GM21526 (cell line): ENCODE results near the gene RNASET2.
"Not testable (repeated sequence)": the region's sequence is repeated elsewhere in the genome, so short reads cannot be mapped to it uniquely, and the experiment has no call there.

Experiments used
- ATAC-seq: cut with Tn5 transposase; IDR thresholded peaks from one replicate; pipeline ENCODE4 v1.9.1; 2021; ENCODE audit warnings: moderate library complexity; ENCODE audit not compliant: unreplicated experiment, low FRiP score

RNASET2 gene

DNA sequence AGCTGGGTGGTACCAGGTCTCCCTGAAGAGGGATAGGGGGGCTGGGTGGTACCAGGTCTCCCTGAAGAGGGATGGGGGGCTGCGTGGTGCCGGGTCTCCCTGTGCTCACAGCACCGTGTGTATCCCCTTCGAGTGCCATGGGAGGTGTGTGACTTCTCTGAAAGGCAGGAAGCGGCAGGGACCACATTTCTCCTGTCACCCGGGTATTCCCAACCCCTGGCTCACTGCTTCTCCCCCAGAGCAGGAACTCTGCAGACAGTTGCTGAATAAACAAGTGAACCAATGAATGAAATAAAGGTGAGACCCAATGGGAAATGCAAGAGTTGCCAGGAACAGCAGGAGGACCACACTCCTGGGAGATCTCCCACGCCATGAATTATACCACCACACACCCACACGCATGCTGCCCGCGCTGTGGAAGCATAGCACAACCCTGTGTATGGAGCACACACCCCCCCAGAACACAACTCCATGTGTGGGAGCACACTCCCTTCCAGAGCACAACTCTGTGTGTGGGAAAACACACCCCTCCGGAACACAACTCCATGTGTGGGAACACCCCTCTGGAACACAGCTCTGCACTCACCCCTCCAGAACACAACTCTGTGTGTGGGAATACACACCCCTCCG is 50.7 kb downstream of the RNASET2 start:
- no peak for ATAC-seq

DNA sequence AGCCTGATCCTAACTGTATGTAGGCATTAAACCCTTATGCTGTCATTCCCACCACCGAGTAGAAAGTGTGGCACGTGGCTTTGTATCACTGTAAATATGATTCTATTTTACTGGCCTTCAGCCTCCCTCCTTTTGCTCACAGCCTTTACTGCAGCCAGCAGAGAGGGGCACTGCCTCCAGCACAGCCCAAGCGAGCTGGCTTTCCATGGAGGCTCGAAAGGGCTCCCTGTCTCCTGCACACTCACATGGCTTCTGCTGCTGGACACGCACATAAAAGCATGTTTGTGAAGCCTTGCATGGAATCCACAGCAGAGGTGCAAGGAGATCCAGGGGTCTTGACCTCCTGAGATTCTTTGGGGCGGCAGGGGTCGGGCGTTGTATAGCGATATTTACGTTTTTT is 51.3 kb downstream of the RNASET2 start:
- no peak for ATAC-seq

DNA sequence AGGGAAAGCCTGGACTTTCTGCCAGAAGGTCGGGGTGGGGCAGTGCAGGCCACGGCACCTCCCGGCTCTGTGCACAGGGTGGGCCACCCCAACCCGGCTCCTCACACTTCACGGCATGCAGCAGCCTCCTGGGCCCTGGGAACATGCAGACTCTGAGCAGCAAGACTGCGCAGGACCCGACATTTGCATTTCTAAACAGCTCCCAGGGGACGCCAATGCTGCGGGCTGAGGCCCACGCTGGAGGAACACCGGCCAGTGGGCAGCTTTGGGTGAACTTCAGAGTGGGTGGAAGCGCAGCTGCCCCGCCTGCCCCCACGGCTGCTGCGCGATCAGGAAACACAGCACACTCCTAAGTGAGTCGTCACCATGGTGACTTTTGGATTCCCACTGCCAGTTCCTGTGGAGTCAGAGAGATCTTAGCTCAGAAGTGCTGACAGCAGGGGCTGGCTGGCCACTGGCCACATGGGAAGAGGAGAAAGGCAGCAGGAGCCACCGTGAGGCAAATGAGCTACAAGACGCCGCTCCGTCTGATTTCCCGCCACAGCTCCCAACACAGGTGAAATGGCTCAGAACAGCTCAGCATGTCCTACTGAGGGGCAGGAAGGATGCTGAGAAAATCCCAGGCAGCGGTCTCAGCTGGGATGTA is 52.1 kb downstream of the RNASET2 start:
- no peak for ATAC-seq

DNA sequence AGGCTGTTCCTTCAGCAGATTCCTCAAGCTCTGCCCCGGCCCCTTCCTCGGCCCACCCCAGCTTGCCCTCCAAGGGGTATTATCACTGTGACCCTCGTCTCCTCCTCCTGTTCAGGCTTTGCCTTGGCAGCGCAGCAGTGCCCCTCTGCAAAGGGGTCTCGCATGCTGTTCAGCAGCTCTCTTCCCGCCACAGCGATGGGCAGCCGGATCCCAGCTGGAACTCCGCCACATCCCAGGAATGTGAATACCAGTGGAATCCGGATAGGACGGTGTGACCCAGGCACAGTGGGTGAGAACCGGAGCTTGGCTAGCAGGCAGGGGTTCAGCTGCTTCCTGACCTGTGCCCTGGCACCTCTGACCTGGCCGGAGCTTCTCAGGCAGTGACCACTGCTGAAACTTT is 52.9 kb downstream of the RNASET2 start:
- no peak for ATAC-seq

GRCh38 chr6:166903027-166903426 is 53.3 kb downstream of the RNASET2 start:
- ATAC-seq: no peak

GRCh38 chr6:166902211-166902755 is 54.1 kb downstream of the RNASET2 start:
- ATAC-seq: no peak

DNA sequence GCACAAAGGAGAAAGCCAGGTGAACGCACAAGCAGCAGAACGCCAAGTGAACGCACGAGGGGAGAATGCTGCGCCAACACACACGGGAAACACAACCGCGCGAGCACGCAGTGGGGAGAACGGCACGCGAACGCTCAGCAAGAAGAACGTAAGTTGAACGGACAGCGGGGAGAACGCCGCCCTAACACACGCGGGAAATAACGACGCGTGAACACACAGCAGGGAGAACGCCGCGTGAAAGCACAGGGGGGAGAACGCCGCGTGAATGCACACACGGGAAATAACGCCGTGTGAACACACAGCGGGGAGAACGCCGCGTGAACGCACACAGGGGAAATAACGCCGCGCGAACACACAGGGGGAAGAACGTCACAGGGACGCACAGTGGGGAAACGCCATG is 54.7 kb downstream of the RNASET2 start:
- no peak for ATAC-seq

- ATAC-seq: no peak
Observed at GRCh38 chr6:166900956-166901607, 55.3 kb downstream of the RNASET2 start.

GRCh38 chr6:166900130-166900708 is 56.1 kb downstream of the RNASET2 start:
- no peak for ATAC-seq

DNA sequence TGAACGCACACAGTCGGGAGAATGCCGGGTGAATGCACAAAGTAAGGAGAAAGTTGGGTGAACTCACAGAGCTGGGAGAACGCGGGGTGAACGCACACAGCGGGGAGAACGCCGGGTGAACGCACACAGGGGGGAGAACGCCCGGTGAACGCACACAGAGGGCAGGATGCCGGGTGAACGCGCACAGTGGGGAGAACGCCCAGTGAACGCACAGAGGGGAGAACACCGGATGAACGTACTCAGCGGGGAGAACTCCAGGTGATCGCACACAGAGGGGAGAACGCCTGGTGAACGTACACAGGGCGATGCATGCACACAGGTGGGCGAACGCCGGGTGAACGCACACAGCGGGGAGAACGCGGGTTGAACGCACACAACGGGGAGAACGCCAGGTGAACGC is 57.4 kb downstream of the RNASET2 start:
- no peak for ATAC-seq

DNA sequence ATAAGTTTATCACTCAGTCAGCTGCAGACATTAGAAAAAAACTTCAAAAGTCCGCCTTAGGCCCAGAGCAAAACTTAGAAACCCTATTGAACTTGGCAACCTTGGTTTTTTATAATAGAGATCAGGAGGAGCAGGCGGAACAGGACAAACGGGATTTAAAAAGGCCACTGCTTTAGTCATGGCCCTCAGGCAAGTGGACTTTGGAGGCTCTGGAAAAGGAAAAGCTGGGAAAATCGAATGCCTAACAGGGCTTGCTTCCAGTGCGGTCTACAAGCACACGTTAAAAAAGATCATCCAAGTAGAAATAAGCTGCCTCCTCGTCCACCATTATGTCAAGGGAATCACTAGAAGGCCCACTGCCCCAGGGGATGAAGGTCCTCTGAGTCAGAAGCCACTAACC is 61.7 kb downstream of the RNASET2 start:
- ATAC-seq: not testable (repeated sequence)

DNA sequence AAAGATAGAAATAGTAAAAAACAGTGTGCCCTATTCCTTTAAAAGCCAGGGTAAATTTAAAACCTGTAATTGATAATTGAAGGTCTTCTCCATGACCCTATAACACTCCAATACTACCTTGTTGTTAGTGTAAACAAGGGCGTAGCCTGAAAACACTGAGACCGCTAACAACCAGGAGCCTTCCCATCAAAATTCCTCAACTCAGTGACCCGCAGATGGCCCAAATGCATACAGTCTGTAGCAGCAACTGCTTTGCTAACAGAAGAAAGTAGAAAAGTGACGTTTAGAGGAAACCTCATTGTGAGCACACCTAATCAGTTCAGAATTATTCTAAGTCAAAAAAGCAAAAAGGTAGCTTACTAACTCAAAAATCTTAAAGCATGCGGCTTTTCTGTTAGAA is 63.9 kb downstream of the RNASET2 start:
- ATAC-seq: not testable (repeated sequence)

GRCh38 chr6:166886773-166887172 is 69.6 kb downstream of the RNASET2 start:
- ATAC-seq: not testable (repeated sequence)

DNA sequence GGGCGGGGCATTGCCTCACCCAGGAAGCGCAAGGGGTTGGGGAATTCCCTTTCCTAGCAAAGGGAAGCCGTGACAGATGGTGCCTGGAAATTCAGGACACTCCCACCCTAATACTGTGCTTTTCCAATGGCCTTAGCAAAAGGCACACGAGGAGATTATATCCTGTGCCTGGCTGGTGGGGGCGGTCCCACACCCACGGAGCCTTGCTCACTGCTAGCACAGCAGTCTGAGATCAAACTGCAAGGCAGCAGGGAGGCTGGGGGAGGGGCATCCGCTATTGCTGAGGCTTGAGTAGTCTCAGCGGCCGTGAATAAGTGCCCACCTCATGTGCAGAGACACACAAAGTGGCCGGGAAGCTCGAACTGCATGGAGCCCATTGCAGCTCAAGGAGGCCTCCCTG is 71.4 kb downstream of the RNASET2 start:
- ATAC-seq: not testable (repeated sequence)

GRCh38 chr6:166879594-166879993 is 76.8 kb downstream of the RNASET2 start:
- no peak for ATAC-seq
